Liver (tissue), 3 donors: ENCODE measurements around the gene TULP4.

Experiments used
- CTCF ChIP-seq: fragments of 150-350 bp; IDR thresholded peaks from 2 replicates; pipeline ENCODE4 v1.5.1; 2017; ENCODE audit warnings: improper control_type of control experiment, low read depth, low read length; ENCODE audit not compliant: missing input control
- RAD21 ChIP-seq, 2 donors: IDR thresholded peaks; 2 replicates each; pipeline ENCODE4 v1.6.1; 2016; ENCODE audit warnings: antibody characterized with exemption in 2 of 2, mild to moderate bottlenecking in 2 of 2
- REST ChIP-seq: IDR thresholded peaks from 2 replicates; pipeline ENCODE4 v1.6.1; 2016; ENCODE audit warnings: antibody characterized with exemption, mild to moderate bottlenecking
- YY1 ChIP-seq: IDR thresholded peaks from 2 replicates; pipeline ENCODE4 v1.6.1; 2016; ENCODE audit warnings: antibody characterized with exemption, mild to moderate bottlenecking
- ZBTB33 ChIP-seq: IDR thresholded peaks from 2 replicates; pipeline ENCODE4 v1.6.1; 2016; ENCODE audit warnings: antibody characterized with exemption
- donor health status: healthy.
- donor health status: healthy.

- TF ChIP-seq CTCF (no peak), REST (no peak), RAD21 (IDR thresholded peaks at IDR 0.05) (no peak), YY1 (no peak), ZBTB33 (no peak)
Observed at GRCh38 chr6:158497620-158498019, 185.4 kb downstream of the TULP4 start.
